Spleen (tissue), 11 donors: Measurements from ENCODE around the gene MAPK8IP3. TPM values are rescaled to one million over a fixed set of nuclear protein-coding genes. Genes with fewer than 3 reads are reported as not detected.
A peak's percentile ranks its signal among the peaks of the same experiment; 100 is the strongest.
"Not testable (repeated sequence)": the region's sequence is repeated elsewhere in the genome, so short reads cannot be mapped to it uniquely, and the experiment has no call there.

Experiments used
- DNase-seq: peaks from one replicate; pipeline ENCODE4 v3.0.0-alpha.2; 2020
- H3K27ac ChIP-seq, 8 donors: fragments of 200-600 bp; sonication (generic) in 7 of 8; 1 replicate in 4 of 8; 2 replicates in 4 of 8; pipeline versions ENCODE4 v1.5.0 to v1.8.0; 2016 to 2021; ENCODE audit warnings: inconsistent platforms in 4 of 8, mild to moderate bottlenecking in 4 of 8, moderate library complexity in 1 of 8
- H3K27me3 ChIP-seq, 7 donors: fragments of 200-600 bp; sonication (generic) in 6 of 7; replicated peaks in 1 of 7; 1 replicate in 4 of 7; 2 replicates in 3 of 7; pipeline versions ENCODE4 v1.5.0 to v1.8.0; 2016 to 2021; ENCODE audit warnings: inconsistent platforms in 3 of 7, mild to moderate bottlenecking in 1 of 7
- H3K36me3 ChIP-seq, 6 donors: fragments of 200-600 bp; sonication (generic) in 5 of 6; 1 replicate in 4 of 6; 2 replicates in 2 of 6; pipeline versions ENCODE4 v1.5.0 to v1.8.0; 2016 to 2021; ENCODE audit warnings: inconsistent platforms in 2 of 6
- H3K4me1 ChIP-seq, 6 donors: fragments of 200-600 bp; sonication (generic) in 5 of 6; 1 replicate in 3 of 6; 2 replicates in 3 of 6; pipeline versions ENCODE4 v1.5.0 to v1.8.0; 2016 to 2021; ENCODE audit warnings: inconsistent platforms in 3 of 6
- H3K4me3 ChIP-seq, 8 donors: fragments of 200-600 bp; sonication (generic) in 7 of 8; 1 replicate in 4 of 8; 2 replicates in 4 of 8; pipeline versions ENCODE4 v1.5.0 to v1.8.0; 2016 to 2021; ENCODE audit warnings: inconsistent platforms in 4 of 8, mild to moderate bottlenecking in 4 of 8, moderate library complexity in 2 of 8
- H3K9me3 ChIP-seq, 8 donors: fragments of 200-600 bp; sonication (generic) in 7 of 8; 1 replicate in 4 of 8; 2 replicates in 4 of 8; pipeline versions ENCODE4 v1.5.0 to v1.8.0; 2016 to 2021; ENCODE audit warnings: inconsistent platforms in 4 of 8
- CTCF ChIP-seq, 11 experiments: fragments of 200-600 bp in 7 of 11; fragments of 450-650 bp in 4 of 11; sonication (generic) in 4 of 11; IDR thresholded peaks in 8 of 11; conservative IDR thresholded peaks in 3 of 11; 1 replicate in 7 of 11; 2 replicates in 4 of 11; pipeline versions ENCODE4 v1.4.0 to v1.8.0; 2016 to 2021; ENCODE audit warnings: antibody characterized with exemption in 11 of 11, inconsistent platforms in 4 of 11, mild to moderate bottlenecking in 1 of 11
- POLR2A ChIP-seq, 3 donors: fragments of 450-650 bp; IDR thresholded peaks; one replicate each; pipeline ENCODE4 v1.5.1; 2017; ENCODE audit warnings: antibody characterized with exemption in 3 of 3, mild to moderate bottlenecking in 1 of 3
- POLR2AphosphoS5 ChIP-seq, 3 donors: sonication (generic); formaldehyde crosslinking; IDR thresholded peaks; one replicate each; pipeline ENCODE4 v1.5.1; 2017; ENCODE audit warnings: antibody characterized with exemption in 3 of 3
- WGBS, 5 donors: extraction: QIAGEN DNeasy Blood & Tissue Kit in 3 of 5; methylation state at CpG; one replicate each; pipeline versions ENCODE4 v1.1.5 to v1.1.7; 2013 to 2018; 5-methylcytosine and 5-hydroxymethylcytosine counted together
- intact Hi-C: fragments of 100-400 bp; cut with DNase I; formaldehyde crosslinking; loops from one replicate; pipeline ENCODE4 v1.15.0; 2023; ENCODE audit warnings: low total_unique reads
- polyA plus RNA-seq, 3 donors: library from polyadenylated mRNA; stranded (reverse); fragments of 200-250 nt; gene quantifications; one replicate each; pipeline ENCODE4 v1.2.1, GENCODE V29; 2013
- total RNA-seq, 7 donors: library from RNA; depleted of rRNA in 3 of 7; stranded (reverse); fragments of >200 nt in 3 of 7; fragmentation: NEBNext Ultra II Directional in 4 of 7; extraction: Animal tissue kit (Norgen Biotek cat#: 25700) in 4 of 7; gene quantifications; one replicate each; pipeline versions ENCODE4 v1.1.0 to v1.2.1, GENCODE V29; 2016 to 2021
- donor health status: healthy with polysubstance abuse.
- donor health status: DM: no; HTN: no; CAD: no; lungs with moderate emphysema.
- donor health status: DM: no; HTN: no; CAD: no.
- donor health status: Bipolar disorder and iron deficiency.
- donor health status: healthy.
- donor health status: DM: no; HTN: no; CAD: no.
- donor health status: DM: yes; HTN: yes; CAD: no.

MAPK8IP3 gene
- total and polyA plus RNA-seq, 10 donors, result 27.2 to 134 (median 114) TPM

GRCh38 chr16:1700246-1700645 is 5.7 kb upstream of the MAPK8IP3 start:
- no peak overlapping the region for H3K4me3 ChIP-seq
- H3K9me3 ChIP-seq, result no peaks in the 10 kb centered on the region
- H3K4me1 ChIP-seq, result peaks cover 3 to 11% (median 6%) of the 10 kb centered on the region in 6 donors
- WGBS, 5 donors, result 92 to 100% (median 94%) methylated on average over 2 to 3 of the region's 3 CpGs
- no peak overlapping the region for H3K27ac ChIP-seq
- no peaks in the 10 kb centered on the region for H3K27me3 ChIP-seq
- TF ChIP-seq CTCF (IDR thresholded peaks at IDR 0.05 in 8 of 11, conservative IDR thresholded peaks at IDR 0.05 in 3 of 11) (no peak), POLR2A (IDR thresholded peaks at IDR 0.05) (no peak), POLR2AphosphoS5 (IDR thresholded peaks at IDR 0.05) (no peak)
- intact Hi-C loops, result no loop called here
- peak; percentile 57 for DNase-seq
- peaks cover 0 to 75% (median 46%) of the 10 kb centered on the region in 6 donors for H3K36me3 ChIP-seq

GRCh38 chr16:1701216-1701878 is 4.6 kb upstream of the MAPK8IP3 start:
- Histone ChIP-seq H3K36me3 (peaks cover 0 to 64% (median 45%) of the 10 kb centered on the region in 6 donors), H3K27me3 (no peaks in the 10 kb centered on the region), H3K9me3 (no peaks in the 10 kb centered on the region), H3K4me3 (no peak overlapping the region), H3K27ac (no peak overlapping the region), H3K4me1 (peaks cover 3 to 13% (median 6%) of the 10 kb centered on the region in 6 donors)
- TF ChIP-seq POLR2AphosphoS5 (IDR thresholded peaks at IDR 0.05), result no peak
- no peak for TF ChIP-seq POLR2A (IDR thresholded peaks at IDR 0.05)
- no peak for TF ChIP-seq CTCF (IDR thresholded peaks at IDR 0.05 in 8 of 11, conservative IDR thresholded peaks at IDR 0.05 in 3 of 11)
- 86 to 94% (median 91%) methylated on average over 6 of the region's 6 CpGs for WGBS, 5 donors
- intact Hi-C loops, result no loop called here
- DNase-seq, result no peak

- Histone ChIP-seq H3K36me3 (peaks cover 0 to 34% (median 17%) of the 10 kb centered on the region in 6 donors), H3K27ac (peak overlapping the region; percentile 90 to 97 (median 95)), H3K4me3 (peak overlapping the region; percentile 51 to 98 (median 88)), H3K4me1 (peaks cover 19 to 53% (median 39%) of the 10 kb centered on the region in 6 donors)
- H3K9me3 ChIP-seq, H3K27me3 ChIP-seq, intact Hi-C loops, DNase-seq: not testable (repeated sequence)
- 0 to 1% (median 1%) methylated on average over 16 of the region's 16 CpGs for WGBS, 5 donors
Measured at GRCh38 chr16:1705324-1705687, 689 bp upstream of the MAPK8IP3 start.

GRCh38 chr16:1706386-1707192 is 594 bp downstream of the MAPK8IP3 start:
- Histone ChIP-seq H3K27ac (peak overlapping the region; percentile 90 to 97 (median 95)), H3K36me3 (peaks cover 0 to 25% (median 12%) of the 10 kb centered on the region in 6 donors), H3K9me3 (no peaks in the 10 kb centered on the region), H3K4me1 (peaks cover 19 to 66% (median 44%) of the 10 kb centered on the region in 6 donors), H3K4me3 (peak overlapping the region; percentile 51 to 98 (median 88)), H3K27me3 (no peaks in the 10 kb centered on the region)
- no peak for DNase-seq
- WGBS, 5 donors, result 0 to 1% (median 0%) methylated on average over 7 to 62 of the region's 62 CpGs
- TF ChIP-seq POLR2A (IDR thresholded peaks at IDR 0.05) (no peak), CTCF (IDR thresholded peaks at IDR 0.05 in 8 of 11, conservative IDR thresholded peaks at IDR 0.05 in 3 of 11) (no peak), POLR2AphosphoS5 (IDR thresholded peaks at IDR 0.05) (no peak)
- intact Hi-C loops, result no loop called here
